AG04449 (cell line): ENCODE measurements around the gene PGA4.

Experiments
- CTCF ChIA-PET: fragments of 350-600 bp; formaldehyde crosslinking; extraction: SDS; loops from one replicate; lab custom pipeline; 2021; ENCODE audit warnings: antibody characterized with exemption; lab: Yijun Ruan, JAX
- POLR2A ChIA-PET: fragments of 400-600, 350-600 bp; formaldehyde crosslinking; extraction: SDS; loops from one replicate; lab custom pipeline; 2020; ENCODE audit warnings: antibody characterized with exemption, inconsistent platforms; lab: Yijun Ruan, JAX
- DNase-seq: peaks from one replicate; pipeline ENCODE4 v3.0.0-alpha.2; 2010; ENCODE audit warnings: low read depth, low spot score
- H3K4me3 ChIP-seq: 2 replicates; pipeline ENCODE4 v1.5.1; 2011; ENCODE audit warnings: low read depth, mild to moderate bottlenecking, control low read depth, low read length
- TF ChIP-seq, protein P1 (sequence below): IDR thresholded peaks from one replicate; pipeline ENCODE4 v1.5.1; 2011; ENCODE audit warnings: mild to moderate bottlenecking, moderate library complexity, low read length, control low read depth, inconsistent platforms; ENCODE audit not compliant: insufficient read depth; ENCODE audit errors: missing control alignments

Gene PGA4

DNA sequence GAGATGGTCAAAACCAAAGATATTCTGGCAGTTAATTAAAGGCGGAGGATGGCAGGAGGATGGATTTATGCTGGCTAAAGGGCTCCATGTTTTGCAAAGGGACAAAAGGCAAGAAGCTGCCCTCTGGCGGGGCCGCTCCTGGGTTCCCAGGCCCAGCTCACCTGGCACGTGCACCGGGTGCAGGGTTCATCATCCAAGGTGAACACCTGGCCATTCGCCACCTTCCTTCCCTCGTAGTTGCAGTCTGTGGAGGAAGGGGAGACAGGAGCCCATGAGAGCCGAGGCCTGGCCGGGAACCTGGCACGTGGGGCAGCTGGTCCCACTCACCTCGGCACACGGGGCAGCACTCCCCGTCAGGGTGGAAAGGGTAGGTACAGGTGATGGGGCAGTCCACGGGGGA lies 42.6 kb downstream of the PGA4 start:
- TF ChIP-seq, protein P1, sequence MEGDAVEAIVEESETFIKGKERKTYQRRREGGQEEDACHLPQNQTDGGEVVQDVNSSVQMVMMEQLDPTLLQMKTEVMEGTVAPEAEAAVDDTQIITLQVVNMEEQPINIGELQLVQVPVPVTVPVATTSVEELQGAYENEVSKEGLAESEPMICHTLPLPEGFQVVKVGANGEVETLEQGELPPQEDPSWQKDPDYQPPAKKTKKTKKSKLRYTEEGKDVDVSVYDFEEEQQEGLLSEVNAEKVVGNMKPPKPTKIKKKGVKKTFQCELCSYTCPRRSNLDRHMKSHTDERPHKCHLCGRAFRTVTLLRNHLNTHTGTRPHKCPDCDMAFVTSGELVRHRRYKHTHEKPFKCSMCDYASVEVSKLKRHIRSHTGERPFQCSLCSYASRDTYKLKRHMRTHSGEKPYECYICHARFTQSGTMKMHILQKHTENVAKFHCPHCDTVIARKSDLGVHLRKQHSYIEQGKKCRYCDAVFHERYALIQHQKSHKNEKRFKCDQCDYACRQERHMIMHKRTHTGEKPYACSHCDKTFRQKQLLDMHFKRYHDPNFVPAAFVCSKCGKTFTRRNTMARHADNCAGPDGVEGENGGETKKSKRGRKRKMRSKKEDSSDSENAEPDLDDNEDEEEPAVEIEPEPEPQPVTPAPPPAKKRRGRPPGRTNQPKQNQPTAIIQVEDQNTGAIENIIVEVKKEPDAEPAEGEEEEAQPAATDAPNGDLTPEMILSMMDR = no peak
- POLR2A ChIA-PET = no interaction called here

DNA sequence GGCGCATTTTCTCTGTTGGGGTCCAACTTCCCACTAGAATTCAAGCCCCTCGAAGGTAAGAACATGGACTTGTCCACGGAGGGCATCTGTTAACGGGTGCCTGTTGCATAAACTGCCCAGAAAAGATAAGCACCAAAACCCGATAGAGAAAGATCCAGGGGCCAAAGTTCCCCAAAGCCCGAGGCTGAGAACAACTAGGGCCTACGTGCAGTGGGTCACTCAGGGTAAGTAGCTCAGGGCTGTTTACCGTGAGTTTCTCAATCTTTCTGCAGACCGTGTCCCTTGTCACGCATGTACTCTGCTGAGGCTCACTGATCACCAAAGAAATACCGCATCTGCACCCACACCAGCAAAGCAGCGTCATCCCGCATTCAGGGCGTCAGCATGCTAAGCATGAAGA lies 43.2 kb downstream of the PGA4 start:
- CTCF ChIA-PET = interaction anchor here (1.2 to 10.3 kb wide), 2 partner anchors 12 to 71 kb away, joined by 3 to 99 read pairs; no protein-coding TSS in a partner anchor
- TF ChIP-seq, protein P1 = no peak
- POLR2A ChIA-PET = no interaction called here

More for the DNA sequence above, 42.6 kb downstream of the PGA4 start:
- no peak for DNase-seq
- H3K4me3 ChIP-seq = no peak overlapping the region
- CTCF ChIA-PET = interaction anchor here (10.3 kb wide), 1 partner anchor 11 kb away, joined by 99 read pairs; no protein-coding TSS in a partner anchor

DNA sequence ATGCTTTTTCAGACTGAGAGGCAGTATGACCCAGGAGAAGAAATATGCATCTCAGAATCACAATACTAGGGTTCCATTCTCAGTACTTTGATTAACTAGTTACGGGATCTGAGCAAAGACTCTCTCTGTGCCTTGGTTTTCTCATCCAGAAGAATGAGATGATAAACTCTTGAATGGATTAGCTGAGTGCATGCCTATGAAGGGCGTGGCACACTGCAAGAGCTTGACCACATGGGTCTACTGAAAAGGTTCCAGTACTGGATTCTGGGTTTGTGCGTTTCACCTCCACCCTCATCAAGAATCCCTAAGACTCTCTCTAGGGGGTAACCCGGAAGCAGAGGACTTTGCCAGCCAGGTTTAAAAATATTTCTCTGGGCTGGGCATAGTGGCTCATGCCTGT lies 44.5 kb downstream of the PGA4 start:
- POLR2A ChIA-PET = no interaction called here
- CTCF ChIA-PET = interaction anchor here (1.2 to 10.3 kb wide), 2 partner anchors 13 to 69 kb away, joined by 3 to 99 read pairs; no protein-coding TSS in a partner anchor
- no peak overlapping the region for H3K4me3 ChIP-seq
- DNase-seq = no peak
- TF ChIP-seq, protein P1 = no peak

More for the DNA sequence above, 43.2 kb downstream of the PGA4 start:
- H3K4me3 ChIP-seq = no peak overlapping the region
- DNase-seq = no peak

DNA sequence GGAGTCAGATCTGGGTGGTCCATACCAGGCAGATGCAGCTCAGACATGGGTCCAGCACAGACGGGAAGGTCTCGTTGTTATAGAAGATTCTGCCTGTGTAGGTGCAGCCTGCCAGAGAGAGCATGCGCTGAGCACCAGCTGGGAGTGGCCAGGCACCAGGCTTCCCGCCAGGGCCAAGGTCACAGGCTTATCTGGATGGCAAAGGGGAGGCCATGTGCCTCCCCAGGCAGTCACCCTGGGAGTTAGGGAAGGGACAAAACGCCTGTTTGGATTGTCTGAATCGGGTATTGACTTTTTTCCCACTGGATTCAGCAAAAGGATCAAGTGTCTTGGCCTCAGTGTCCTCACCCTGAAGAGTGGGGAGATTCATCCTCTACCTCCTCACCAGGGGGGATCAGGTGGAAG lies 45.3 kb downstream of the PGA4 start:
- no peak for DNase-seq
- TF ChIP-seq, protein P1 = no peak
- no peak overlapping the region for H3K4me3 ChIP-seq
- ChIA-PET POLR2A (no interaction called here), CTCF (interaction anchor here (1.2 to 10.3 kb wide), 2 partner anchors 14 to 118 kb away, joined by 3 to 99 read pairs; no protein-coding TSS in a partner anchor)

DNA sequence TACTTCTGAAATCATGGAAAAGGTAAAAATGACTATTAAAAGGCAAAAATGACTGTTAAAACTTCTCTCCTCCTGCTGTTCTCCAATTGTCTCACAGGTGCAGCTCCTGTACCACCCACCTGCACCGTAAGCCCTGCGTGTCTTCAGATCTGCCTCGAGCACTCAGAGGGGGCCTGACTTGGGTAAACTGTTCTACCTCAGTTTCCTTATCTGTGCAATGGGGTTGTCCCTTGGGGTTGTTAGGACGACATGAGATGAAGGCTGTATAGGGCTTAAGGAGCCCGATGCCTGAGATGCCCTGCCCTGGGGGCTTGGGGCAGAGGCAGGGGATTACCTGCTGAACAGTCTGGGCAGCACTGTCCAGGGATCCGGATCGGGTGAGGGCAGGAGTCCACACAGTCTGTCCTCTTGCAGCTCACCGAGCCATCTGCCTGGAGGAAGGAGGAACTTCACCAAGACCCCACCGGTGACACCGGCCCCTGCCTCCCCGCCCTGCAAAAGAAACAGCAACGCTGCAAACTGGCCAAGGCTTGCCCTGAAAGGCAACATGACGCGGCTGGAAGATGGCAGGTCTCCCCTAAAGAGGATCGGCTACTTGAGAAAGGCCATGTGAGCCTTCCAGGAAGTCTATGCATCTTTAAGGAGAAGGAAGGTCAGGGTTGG lies 46.6 kb downstream of the PGA4 start:
- no peak overlapping the region for H3K4me3 ChIP-seq
- POLR2A ChIA-PET = no interaction called here
- no peak for DNase-seq
- CTCF ChIA-PET = interaction anchor here (0.8 to 10.3 kb wide), 3 partner anchors 10 to 116 kb away, joined by 3 to 99 read pairs (median 3); no protein-coding TSS in a partner anchor
- TF ChIP-seq, protein P1 = no peak

DNA sequence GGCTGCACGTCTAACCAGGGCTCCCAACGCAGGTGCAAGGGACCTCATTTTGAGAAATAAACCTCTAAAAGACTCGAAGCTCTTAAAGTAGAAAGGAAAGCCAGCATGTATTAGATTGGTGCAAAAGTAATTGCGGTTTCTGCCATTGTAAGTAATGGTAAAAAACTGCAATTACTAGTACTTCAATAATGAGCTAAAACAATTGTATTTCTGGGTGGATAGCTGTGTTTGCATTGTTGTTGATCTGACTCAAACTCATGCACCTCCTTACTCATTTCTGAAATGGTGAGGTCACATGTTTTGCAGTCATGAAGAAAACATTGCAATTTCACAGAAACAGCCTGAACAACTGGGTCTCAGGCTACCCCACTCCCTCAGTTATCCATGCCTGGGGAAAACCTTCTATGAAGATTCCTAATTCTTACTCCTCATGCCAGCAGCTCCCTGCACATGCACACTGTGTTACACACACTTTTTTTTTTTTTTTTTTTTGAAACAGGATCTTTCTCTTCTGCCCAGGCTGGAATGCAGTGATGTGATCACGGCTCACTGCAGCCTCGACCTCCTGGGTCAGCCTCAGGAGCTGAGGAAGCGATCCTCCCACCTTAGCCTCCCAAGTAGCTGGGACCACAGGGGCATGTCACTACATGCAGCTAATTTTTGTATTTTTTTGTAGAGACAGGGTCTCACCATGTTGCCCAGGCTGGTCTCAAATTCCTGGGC lies 48.4 kb downstream of the PGA4 start:
- ChIA-PET CTCF (interaction anchor here (0.8 to 10.3 kb wide), 4 partner anchors 13 to 176 kb away, joined by 3 to 99 read pairs (median 5); no protein-coding TSS in a partner anchor), POLR2A (no interaction called here)
- DNase-seq = peak; percentile 9
- no peak overlapping the region for H3K4me3 ChIP-seq
- TF ChIP-seq, protein P1 = no peak
